Neural crest cell (in vitro differentiated cells): ENCODE data around the gene MYLIP. TPM values are rescaled to one million over a fixed set of nuclear protein-coding genes. Genes with fewer than 3 reads are reported as not detected.

ENCODE experiments used
- DNase-seq: peaks from one replicate; pipeline ENCODE4 v3.0.0; 2021; ENCODE audit warnings: low read depth, mixed read lengths, low spot score
- H3K27ac Mint-ChIP-seq: one replicate; pipeline ENCODE4 v1.8.0; 2021; ENCODE audit warnings: mild to moderate bottlenecking, mixed read lengths; ENCODE audit not compliant: unreplicated experiment
- H3K27me3 Mint-ChIP-seq: 2 replicates; pipeline ENCODE4 v1.8.0; 2021; ENCODE audit warnings: low read depth, mild to moderate bottlenecking, mixed read lengths
- H3K36me3 Mint-ChIP-seq: 2 replicates; pipeline ENCODE4 v1.8.0; 2021; ENCODE audit warnings: low read depth, mild to moderate bottlenecking, mixed read lengths
- H3K4me1 Mint-ChIP-seq: 2 replicates; pipeline ENCODE4 v1.8.0; 2021; ENCODE audit warnings: mixed read lengths
- H3K4me3 Mint-ChIP-seq: one replicate; pipeline ENCODE4 v1.8.0; 2021; ENCODE audit warnings: mild to moderate bottlenecking, mixed read lengths
- H3K9me3 Mint-ChIP-seq: 2 replicates; pipeline ENCODE4 v1.8.0; 2021; ENCODE audit warnings: mixed read lengths
- CTCF ChIP-seq: fragments of 200-600 bp; sonication (generic); conservative IDR thresholded peaks from 2 replicates; pipeline ENCODE4 v1.5.0; 2021; ENCODE audit warnings: antibody characterized with exemption, mild to moderate bottlenecking
- total RNA-seq: library from RNA; stranded (reverse); gene quantifications from 2 replicates; pipeline ENCODE4 v1.2.1, GENCODE V29; 2021

Gene MYLIP
- total RNA-seq, 1 donor from 2014 or later, result 4.5 TPM

GRCh38 chr6:16086965-16087364 is 41.9 kb upstream of the MYLIP start:
- H3K36me3 Mint-ChIP-seq, result no peaks in the 10 kb centered on the region
- DNase-seq, result no peak
- no peak overlapping the region for H3K27ac Mint-ChIP-seq
- no peak for TF ChIP-seq CTCF
- H3K4me1 Mint-ChIP-seq, result no peaks in the 10 kb centered on the region
- H3K9me3 Mint-ChIP-seq, result no peaks in the 10 kb centered on the region
- no peaks in the 10 kb centered on the region for H3K27me3 Mint-ChIP-seq
- no peak overlapping the region for H3K4me3 Mint-ChIP-seq

GRCh38 chr6:16087386-16087785 is 41.5 kb upstream of the MYLIP start:
- H3K4me3 Mint-ChIP-seq, result no peak overlapping the region
- H3K36me3 Mint-ChIP-seq, result no peaks in the 10 kb centered on the region
- H3K27me3 Mint-ChIP-seq, result no peaks in the 10 kb centered on the region
- H3K27ac Mint-ChIP-seq, result no peak overlapping the region
- no peak for DNase-seq
- H3K4me1 Mint-ChIP-seq, result no peaks in the 10 kb centered on the region
- TF ChIP-seq CTCF, result no peak
- no peaks in the 10 kb centered on the region for H3K9me3 Mint-ChIP-seq

- Mint-ChIP-seq H3K4me1 (no peaks in the 10 kb centered on the region), H3K27me3 (no peaks in the 10 kb centered on the region), H3K4me3 (no peak overlapping the region), H3K36me3 (no peaks in the 10 kb centered on the region), H3K9me3 (no peaks in the 10 kb centered on the region), H3K27ac (no peak overlapping the region)
- TF ChIP-seq CTCF, result no peak
- no peak for DNase-seq
Observed at GRCh38 chr6:16088409-16088808, 40.5 kb upstream of the MYLIP start.

GRCh38 chr6:16089232-16090062 is 39.4 kb upstream of the MYLIP start:
- no peak for DNase-seq
- Mint-ChIP-seq H3K36me3 (no peaks in the 10 kb centered on the region), H3K27me3 (no peaks in the 10 kb centered on the region), H3K4me1 (no peaks in the 10 kb centered on the region), H3K4me3 (no peak overlapping the region), H3K9me3 (no peaks in the 10 kb centered on the region), H3K27ac (no peak overlapping the region)
- TF ChIP-seq CTCF, result no peak

GRCh38 chr6:16090452-16090851 is 38.4 kb upstream of the MYLIP start:
- Mint-ChIP-seq H3K27me3 (no peaks in the 10 kb centered on the region), H3K9me3 (no peaks in the 10 kb centered on the region)

More at GRCh38 chr6:16090452-16090851, 38.4 kb upstream of the MYLIP start:
- Mint-ChIP-seq H3K4me1 (no peaks in the 10 kb centered on the region), H3K36me3 (no peaks in the 10 kb centered on the region), H3K4me3 (no peak overlapping the region), H3K27ac (no peak overlapping the region)
- DNase-seq, result no peak
- no peak for TF ChIP-seq CTCF
